H9 (cell line): ENCODE results near the gene MPZL3. TPM values are rescaled to one million over a fixed set of nuclear protein-coding genes. Genes with fewer than 3 reads are reported as not detected.

Experiments used
- DNase-seq: peaks from one replicate; pipeline ENCODE4 v3.0.0-alpha.2; 2017
- H2AFZ ChIP-seq: one replicate; pipeline ENCODE4 v1.6.1; 2013; ENCODE audit warnings: mild to moderate bottlenecking, low read length, control low read depth, moderate library complexity
- H2AK5ac ChIP-seq: 2 replicates; pipeline ENCODE4 v1.6.1; 2013; ENCODE audit warnings: low read length, control low read depth, mixed read lengths; ENCODE audit not compliant: insufficient read length
- H2BK120ac ChIP-seq: one replicate; pipeline ENCODE4 v1.6.1; 2013; ENCODE audit warnings: low read depth, mild to moderate bottlenecking, low read length, control low read depth, inconsistent platforms; ENCODE audit not compliant: poor library complexity, severe bottlenecking
- H2BK12ac ChIP-seq: 2 replicates; pipeline ENCODE4 v1.6.1; 2013; ENCODE audit warnings: low read length, control low read depth, mixed read lengths, low read depth; ENCODE audit not compliant: insufficient read length
- H2BK15ac ChIP-seq: 2 replicates; pipeline ENCODE4 v1.6.1; 2013; ENCODE audit warnings: low read depth, low read length, control low read depth
- H2BK20ac ChIP-seq: one replicate; pipeline ENCODE4 v1.6.1; 2013; ENCODE audit warnings: low read depth, mild to moderate bottlenecking, low read length, control low read depth, inconsistent platforms; ENCODE audit not compliant: poor library complexity, severe bottlenecking
- H2BK5ac ChIP-seq: 2 replicates; pipeline ENCODE4 v1.6.1; 2013; ENCODE audit warnings: low read length, control low read depth, mixed read lengths; ENCODE audit not compliant: insufficient read length
- H3K14ac ChIP-seq: 2 replicates; pipeline ENCODE4 v1.6.1; 2013; ENCODE audit warnings: low read length, control low read depth; ENCODE audit not compliant: insufficient read depth
- H3K18ac ChIP-seq: 2 replicates; pipeline ENCODE4 v1.6.1; 2013; ENCODE audit warnings: low read depth, mild to moderate bottlenecking, mixed read lengths, low read length, control low read depth; ENCODE audit not compliant: insufficient read length
- H3K23ac ChIP-seq: 2 replicates; pipeline ENCODE4 v1.6.1; 2013; ENCODE audit warnings: low read length, control low read depth, mixed read lengths, low read depth; ENCODE audit not compliant: insufficient read length
- H3K23me2 ChIP-seq: 2 replicates; pipeline ENCODE4 v1.6.1; 2013; ENCODE audit warnings: low read depth, mild to moderate bottlenecking, mixed read lengths, low read length, control low read depth; ENCODE audit not compliant: insufficient read length, poor library complexity, severe bottlenecking
- H3K27ac ChIP-seq: 2 replicates; pipeline ENCODE4 v1.5.1; 2013; ENCODE audit warnings: low read length, control low read depth, mixed read lengths, low read depth; ENCODE audit not compliant: insufficient read length
- H3K27me3 ChIP-seq: 2 replicates; pipeline ENCODE4 v1.6.1; 2013; ENCODE audit warnings: low read length, control low read depth, inconsistent platforms; ENCODE audit not compliant: insufficient read depth
- H3K4ac ChIP-seq: 2 replicates; pipeline ENCODE4 v1.6.1; 2013; ENCODE audit warnings: low read depth, mild to moderate bottlenecking, control low read depth, inconsistent platforms, low read length, moderate library complexity
- H3K4me1 ChIP-seq: 2 replicates; pipeline ENCODE4 v1.6.1; 2013; ENCODE audit warnings: low read length, control low read depth, inconsistent platforms; ENCODE audit not compliant: insufficient read depth
- H3K4me2 ChIP-seq: 2 replicates; pipeline ENCODE4 v1.6.1; 2013; ENCODE audit warnings: low read length, control low read depth, mixed read lengths; ENCODE audit not compliant: insufficient read length, insufficient read depth
- H3K56ac ChIP-seq: 2 replicates; pipeline ENCODE4 v1.6.1; 2013; ENCODE audit warnings: low read depth, mild to moderate bottlenecking, mixed read lengths, low read length, control low read depth; ENCODE audit not compliant: insufficient read length
- H3K79me1 ChIP-seq: 2 replicates; pipeline ENCODE4 v1.6.1; 2013; ENCODE audit warnings: low read depth, mild to moderate bottlenecking, moderate library complexity, low read length, control low read depth, inconsistent platforms; ENCODE audit not compliant: insufficient read depth, poor library complexity, severe bottlenecking
- H3K79me2 ChIP-seq: 2 replicates; pipeline ENCODE4 v1.6.1; 2013; ENCODE audit warnings: low read length, control low read depth, inconsistent platforms; ENCODE audit not compliant: insufficient read depth
- H3K9ac ChIP-seq: 2 replicates; pipeline ENCODE4 v1.6.1; 2013; ENCODE audit warnings: low read length, control low read depth, mixed read lengths; ENCODE audit not compliant: insufficient read length; ENCODE audit errors: extremely low read depth
- H3K9me3 ChIP-seq: one replicate; pipeline ENCODE4 v1.6.1; 2013; ENCODE audit warnings: low read depth, low read length, inconsistent platforms; ENCODE audit not compliant: control insufficient read depth
- H3T11ph ChIP-seq: one replicate; pipeline ENCODE4 v1.6.1; 2013; ENCODE audit warnings: mild to moderate bottlenecking, low read length, control low read depth, inconsistent platforms
- H4K20me1 ChIP-seq: one replicate; pipeline ENCODE4 v1.6.1; 2013; ENCODE audit not compliant: control insufficient read depth, insufficient read length, insufficient read depth
- H4K5ac ChIP-seq: 2 replicates; pipeline ENCODE4 v1.6.1; 2013; ENCODE audit warnings: low read depth, mild to moderate bottlenecking, mixed read lengths, low read length, control low read depth; ENCODE audit not compliant: insufficient read length
- H4K8ac ChIP-seq: replicated peaks from 2 replicates; pipeline ENCODE4 v1.6.1; 2013; ENCODE audit warnings: low read length, control low read depth, mixed read lengths, low read depth; ENCODE audit not compliant: insufficient read length
- H4K91ac ChIP-seq: 2 replicates; pipeline ENCODE4 v1.6.1; 2013; ENCODE audit warnings: low read depth, mild to moderate bottlenecking, moderate library complexity, mixed read lengths, low read length, control low read depth; ENCODE audit not compliant: insufficient read length
- H3K27ac Mint-ChIP-seq, 3 experiments: 2 replicates in 2 of 3; 3 replicates in 1 of 3; pipeline ENCODE4 v1.8.0; 2020 to 2021; ENCODE audit warnings: mixed read lengths in 3 of 3, mild to moderate bottlenecking in 1 of 3, moderate library complexity in 1 of 3
- H3K27me3 Mint-ChIP-seq: 2 replicates; pipeline ENCODE4 v1.8.0; 2021; ENCODE audit warnings: low read depth, mild to moderate bottlenecking, moderate library complexity, mixed read lengths
- H3K36me3 Mint-ChIP-seq, 3 experiments: 2 replicates in 2 of 3; 3 replicates in 1 of 3; pipeline ENCODE4 v1.8.0; 2020 to 2021; ENCODE audit warnings: low read depth in 3 of 3, mixed read lengths in 3 of 3; ENCODE audit not compliant: insufficient read depth in 1 of 3
- H3K4me1 Mint-ChIP-seq, 2 experiments: 2 replicates each; pipeline ENCODE4 v1.8.0; 2020; ENCODE audit warnings: mixed read lengths in 2 of 2
- H3K4me3 Mint-ChIP-seq, 2 experiments: 2 replicates in 1 of 2; 3 replicates in 1 of 2; pipeline ENCODE4 v1.8.0; 2020 to 2021; ENCODE audit warnings: mild to moderate bottlenecking in 2 of 2, mixed read lengths in 2 of 2, moderate library complexity in 1 of 2
- H3K9me3 Mint-ChIP-seq, 2 experiments: 2 replicates in 1 of 2; 3 replicates in 1 of 2; pipeline ENCODE4 v1.8.0; 2020; ENCODE audit warnings: mild to moderate bottlenecking in 2 of 2, mixed read lengths in 2 of 2, moderate library complexity in 1 of 2
- CTCF ChIP-seq: fragments of 200-600 bp; sonication (generic); conservative IDR thresholded peaks from 3 replicates; pipeline ENCODE4 v1.8.0; 2021; ENCODE audit warnings: antibody characterized with exemption, mild to moderate bottlenecking
- WGBS: extraction: QIAGEN DNeasy Blood & Tissue Kit; methylation state at CpG from one replicate; pipeline ENCODE4 v1.1.7; 2013; ENCODE audit warnings: missing lambda C conversion rate, low lambda C conversion rate, mixed read lengths; ENCODE audit not compliant: insufficient read length; ENCODE audit errors: extremely low coverage; 5-methylcytosine and 5-hydroxymethylcytosine counted together
- total RNA-seq: library from RNA; stranded (reverse); gene quantifications from 2 replicates; pipeline ENCODE4 v1.2.1, GENCODE V29; 2021

The MPZL3 gene
- total RNA-seq, 1 experiment from 2014 or later = 2.6 TPM

- Histone ChIP-seq H3K4me2 (no peak overlapping the region), H3K18ac (no peak overlapping the region), H3K4ac (no peak overlapping the region), H2AFZ (no peak overlapping the region), H2BK15ac (no peak overlapping the region), H3K9me3 (no peaks in the 10 kb centered on the region), H3K23ac (no peak overlapping the region), H4K5ac (no peak overlapping the region), H3K14ac (no peak overlapping the region), H3K27ac (no peak overlapping the region), H2AK5ac (no peak overlapping the region), H3K79me2 (no peaks in the 10 kb centered on the region), H2BK5ac (no peak overlapping the region), H3K9ac (no peak overlapping the region), H3K79me1 (no peaks in the 10 kb centered on the region), H4K91ac (no peak overlapping the region), H2BK120ac (no peak overlapping the region), H3T11ph (no peak overlapping the region), H3K27me3 (no peaks in the 10 kb centered on the region), H3K23me2 (no peaks in the 10 kb centered on the region), H2BK20ac (no peak overlapping the region), H4K8ac (no peak overlapping the region), H3K56ac (no peak overlapping the region), H4K20me1 (no peaks in the 10 kb centered on the region), H3K4me1 (no peaks in the 10 kb centered on the region), H2BK12ac (no peak overlapping the region)
- WGBS = no CpG with 5 or more reads among the region's 8 CpGs
- Mint-ChIP-seq H3K36me3 (no peaks in the 10 kb centered on the region), H3K4me3 (no peak overlapping the region), H3K27ac (no peak overlapping the region), H3K9me3 (no peaks in the 10 kb centered on the region), H3K27me3 (peaks cover 13% of the 10 kb centered on the region), H3K4me1 (no peaks in the 10 kb centered on the region)
- TF ChIP-seq CTCF = no peak
- DNase-seq = no peak
Observed at GRCh38 chr11:118227865-118228785, 24.0 kb downstream of the MPZL3 start.
